ENCODE results near the gene PRUNE2. TPM values are rescaled to one million over a fixed set of nuclear protein-coding genes. Genes with fewer than 3 reads are reported as not detected.

Gene PRUNE2
- total RNA-seq, 1 experiment from 2014 or later = 0.48 TPM

GRCh38 chr9:76703270-76703669 lies 202.6 kb downstream of the PRUNE2 start:
- no peak for DNase-seq
- Histone ChIP-seq H3K4me1 (ENCODE audit: low read length) (no peaks in the 10 kb centered on the region), H3K36me3 (ENCODE audit: insufficient read depth, low read length) (no peaks in the 10 kb centered on the region), H3K27ac (ENCODE audit: low read length) (no peak overlapping the region), H3K4me3 (ENCODE audit: low read length) (no peak overlapping the region), H3K9me3 (ENCODE audit: low read length) (no peaks in the 10 kb centered on the region), H3K27me3 (ENCODE audit: low read length) (no peaks in the 10 kb centered on the region), H3K9ac (ENCODE audit: low read length) (no peak overlapping the region), H3K4me2 (ENCODE audit: low read depth, low read length, poor library complexity, severe bottlenecking) (no peak overlapping the region), H3K9me2 (replicated peaks; ENCODE audit: insufficient read depth, low read length) (no peaks in the 10 kb centered on the region), H2AFZ (ENCODE audit: low read length) (no peak overlapping the region), H3K79me2 (ENCODE audit: low read length) (no peaks in the 10 kb centered on the region), H4K20me1 (ENCODE audit: insufficient read depth, low read depth, low read length) (no peaks in the 10 kb centered on the region)

- no peak overlapping the region for H3K4me2 ChIP-seq (ENCODE audit: low read depth, low read length, poor library complexity, severe bottlenecking)
- no peaks in the 10 kb centered on the region for H3K9me3 ChIP-seq (ENCODE audit: low read length)
- no peaks in the 10 kb centered on the region for H3K27me3 ChIP-seq (ENCODE audit: low read length)
- no peaks in the 10 kb centered on the region for H3K9me2 ChIP-seq (replicated peaks; ENCODE audit: insufficient read depth, low read length)
- H3K4me3 ChIP-seq (ENCODE audit: low read length) = no peak overlapping the region
- no peaks in the 10 kb centered on the region for H3K36me3 ChIP-seq (ENCODE audit: insufficient read depth, low read length)
- H3K4me1 ChIP-seq (ENCODE audit: low read length) = no peaks in the 10 kb centered on the region
- no peaks in the 10 kb centered on the region for H3K79me2 ChIP-seq (ENCODE audit: low read length)
- no peak overlapping the region for H3K9ac ChIP-seq (ENCODE audit: low read length)
- H4K20me1 ChIP-seq (ENCODE audit: insufficient read depth, low read depth, low read length) = no peaks in the 10 kb centered on the region
- no peak overlapping the region for H3K27ac ChIP-seq (ENCODE audit: low read length)
- no peak for DNase-seq
- H2AFZ ChIP-seq (ENCODE audit: low read length) = no peak overlapping the region
Measured at GRCh38 chr9:76701441-76702039, 204.4 kb downstream of the PRUNE2 start.

- Histone ChIP-seq H3K27ac (ENCODE audit: low read length) (no peak overlapping the region), H3K36me3 (ENCODE audit: insufficient read depth, low read length) (no peaks in the 10 kb centered on the region), H4K20me1 (ENCODE audit: insufficient read depth, low read depth, low read length) (no peaks in the 10 kb centered on the region), H3K9me3 (ENCODE audit: low read length) (no peaks in the 10 kb centered on the region), H3K4me2 (ENCODE audit: low read depth, low read length, poor library complexity, severe bottlenecking) (no peak overlapping the region), H3K9ac (ENCODE audit: low read length) (no peak overlapping the region), H3K4me1 (ENCODE audit: low read length) (no peaks in the 10 kb centered on the region), H2AFZ (ENCODE audit: low read length) (no peak overlapping the region), H3K4me3 (ENCODE audit: low read length) (no peak overlapping the region), H3K27me3 (ENCODE audit: low read length) (no peaks in the 10 kb centered on the region), H3K79me2 (ENCODE audit: low read length) (no peaks in the 10 kb centered on the region), H3K9me2 (replicated peaks; ENCODE audit: insufficient read depth, low read length) (no peaks in the 10 kb centered on the region)
- no peak for DNase-seq
Measured at GRCh38 chr9:76700916-76701315, 205.0 kb downstream of the PRUNE2 start.

GRCh38 chr9:76699971-76700370 lies 205.9 kb downstream of the PRUNE2 start:
- Histone ChIP-seq H4K20me1 (ENCODE audit: insufficient read depth, low read depth, low read length) (no peaks in the 10 kb centered on the region), H3K4me1 (ENCODE audit: low read length) (no peaks in the 10 kb centered on the region), H3K4me3 (ENCODE audit: low read length) (no peak overlapping the region), H3K9me3 (ENCODE audit: low read length) (no peaks in the 10 kb centered on the region), H3K27me3 (ENCODE audit: low read length) (no peaks in the 10 kb centered on the region), H3K27ac (ENCODE audit: low read length) (no peak overlapping the region), H3K9me2 (replicated peaks; ENCODE audit: insufficient read depth, low read length) (no peaks in the 10 kb centered on the region), H3K79me2 (ENCODE audit: low read length) (no peaks in the 10 kb centered on the region), H3K9ac (ENCODE audit: low read length) (no peak overlapping the region), H2AFZ (ENCODE audit: low read length) (no peak overlapping the region), H3K4me2 (ENCODE audit: low read depth, low read length, poor library complexity, severe bottlenecking) (no peak overlapping the region), H3K36me3 (ENCODE audit: insufficient read depth, low read length) (no peaks in the 10 kb centered on the region)
- DNase-seq = no peak

- no peak for DNase-seq
- H3K4me1 ChIP-seq (ENCODE audit: low read length) = no peaks in the 10 kb centered on the region
- no peak overlapping the region for H3K4me3 ChIP-seq (ENCODE audit: low read length)
- H3K9me3 ChIP-seq (ENCODE audit: low read length) = no peaks in the 10 kb centered on the region
- H3K36me3 ChIP-seq (ENCODE audit: insufficient read depth, low read length) = no peaks in the 10 kb centered on the region
- H4K20me1 ChIP-seq (ENCODE audit: insufficient read depth, low read depth, low read length) = no peaks in the 10 kb centered on the region
- no peak overlapping the region for H2AFZ ChIP-seq (ENCODE audit: low read length)
- no peak overlapping the region for H3K4me2 ChIP-seq (ENCODE audit: low read depth, low read length, poor library complexity, severe bottlenecking)
- H3K27ac ChIP-seq (ENCODE audit: low read length) = no peak overlapping the region
- no peaks in the 10 kb centered on the region for H3K9me2 ChIP-seq (replicated peaks; ENCODE audit: insufficient read depth, low read length)
- no peaks in the 10 kb centered on the region for H3K27me3 ChIP-seq (ENCODE audit: low read length)
- no peak overlapping the region for H3K9ac ChIP-seq (ENCODE audit: low read length)
- H3K79me2 ChIP-seq (ENCODE audit: low read length) = no peaks in the 10 kb centered on the region
Measured at GRCh38 chr9:76697554-76697953, 208.4 kb downstream of the PRUNE2 start.

- no peaks in the 10 kb centered on the region for H3K36me3 ChIP-seq (ENCODE audit: insufficient read depth, low read length)
- no peaks in the 10 kb centered on the region for H3K9me2 ChIP-seq (replicated peaks; ENCODE audit: insufficient read depth, low read length)
- no peak overlapping the region for H3K4me3 ChIP-seq (ENCODE audit: low read length)
- no peaks in the 10 kb centered on the region for H3K4me1 ChIP-seq (ENCODE audit: low read length)
- H4K20me1 ChIP-seq (ENCODE audit: insufficient read depth, low read depth, low read length) = no peaks in the 10 kb centered on the region
- no peak overlapping the region for H3K4me2 ChIP-seq (ENCODE audit: low read depth, low read length, poor library complexity, severe bottlenecking)
- H3K9me3 ChIP-seq (ENCODE audit: low read length) = no peaks in the 10 kb centered on the region
- H3K27ac ChIP-seq (ENCODE audit: low read length) = no peak overlapping the region
- no peak overlapping the region for H2AFZ ChIP-seq (ENCODE audit: low read length)
- no peaks in the 10 kb centered on the region for H3K27me3 ChIP-seq (ENCODE audit: low read length)
- no peak for DNase-seq
- no peaks in the 10 kb centered on the region for H3K79me2 ChIP-seq (ENCODE audit: low read length)
- no peak overlapping the region for H3K9ac ChIP-seq (ENCODE audit: low read length)
Measured at GRCh38 chr9:76697081-76697480, 208.8 kb downstream of the PRUNE2 start.

GRCh38 chr9:76693912-76694311 lies 212.0 kb downstream of the PRUNE2 start:
- Histone ChIP-seq H3K27ac (ENCODE audit: low read length) (no peak overlapping the region), H3K9ac (ENCODE audit: low read length) (no peak overlapping the region), H3K9me2 (replicated peaks; ENCODE audit: insufficient read depth, low read length) (no peaks in the 10 kb centered on the region), H3K79me2 (ENCODE audit: low read length) (no peaks in the 10 kb centered on the region), H4K20me1 (ENCODE audit: insufficient read depth, low read depth, low read length) (no peaks in the 10 kb centered on the region), H3K4me2 (ENCODE audit: low read depth, low read length, poor library complexity, severe bottlenecking) (no peak overlapping the region), H2AFZ (ENCODE audit: low read length) (no peak overlapping the region), H3K27me3 (ENCODE audit: low read length) (no peaks in the 10 kb centered on the region), H3K4me1 (ENCODE audit: low read length) (no peaks in the 10 kb centered on the region), H3K4me3 (ENCODE audit: low read length) (no peak overlapping the region), H3K36me3 (ENCODE audit: insufficient read depth, low read length) (no peaks in the 10 kb centered on the region), H3K9me3 (ENCODE audit: low read length) (no peaks in the 10 kb centered on the region)
- no peak for DNase-seq

- no peak overlapping the region for H2AFZ ChIP-seq (ENCODE audit: low read length)
- peak overlapping the region; percentile 38 for H3K4me2 ChIP-seq (ENCODE audit: low read depth, low read length, poor library complexity, severe bottlenecking)
Measured at GRCh38 chr9:76692458-76693129, 213.3 kb downstream of the PRUNE2 start.

More at GRCh38 chr9:76692458-76693129, 213.3 kb downstream of the PRUNE2 start:
- Histone ChIP-seq H3K9ac (ENCODE audit: low read length) (no peak overlapping the region; the same call in 1 of the 2 replicates), H3K27me3 (ENCODE audit: low read length) (no peaks in the 10 kb centered on the region), H3K4me3 (ENCODE audit: low read length) (peak overlapping the region; percentile 44; the same call in 1 of the 2 replicates), H3K79me2 (ENCODE audit: low read length) (no peaks in the 10 kb centered on the region), H3K36me3 (ENCODE audit: insufficient read depth, low read length) (no peaks in the 10 kb centered on the region), H3K27ac (ENCODE audit: low read length) (no peak overlapping the region), H3K4me1 (ENCODE audit: low read length) (no peaks in the 10 kb centered on the region), H3K9me2 (replicated peaks; ENCODE audit: insufficient read depth, low read length) (no peaks in the 10 kb centered on the region), H4K20me1 (ENCODE audit: insufficient read depth, low read depth, low read length) (no peaks in the 10 kb centered on the region), H3K9me3 (ENCODE audit: low read length) (no peaks in the 10 kb centered on the region)
- DNase-seq = no peak

Data from Karpas-422 (cell line).